Fibroblast of pulmonary artery (primary cell): ENCODE results near the gene BAG3.

Experiments used
- DNase-seq: peaks from one replicate; pipeline ENCODE4 v3.0.0-alpha.2; 2010; ENCODE audit warnings: low read depth
- H3K4me3 ChIP-seq: replicated peaks from 2 replicates; pipeline ENCODE4 v1.5.1; 2011; ENCODE audit warnings: low read depth, mild to moderate bottlenecking, control low read depth, low read length, moderate library complexity
- CTCF ChIP-seq: IDR thresholded peaks from 2 replicates; pipeline ENCODE4 v1.5.1; 2011; ENCODE audit warnings: mild to moderate bottlenecking, control low read depth, low read length, inconsistent platforms; ENCODE audit errors: missing control alignments

BAG3 gene

GRCh38 chr10:119625570-119626280 is 25.5 kb upstream of the BAG3 start:
- no peak for DNase-seq
- no peak for TF ChIP-seq CTCF
- no peak overlapping the region for H3K4me3 ChIP-seq

GRCh38 chr10:119630300-119630699 is 20.9 kb upstream of the BAG3 start:
- no peak for TF ChIP-seq CTCF
- no peak for DNase-seq
- H3K4me3 ChIP-seq = no peak overlapping the region

- DNase-seq = no peak
- TF ChIP-seq CTCF = no peak
- H3K4me3 ChIP-seq = no peak overlapping the region
Observed at GRCh38 chr10:119633538-119634218, 17.5 kb upstream of the BAG3 start.

- TF ChIP-seq CTCF = no peak
- H3K4me3 ChIP-seq = no peak overlapping the region
- DNase-seq = peak; percentile 58
Observed at GRCh38 chr10:119634219-119634544, 17.0 kb upstream of the BAG3 start.

- no peak overlapping the region for H3K4me3 ChIP-seq
- no peak for TF ChIP-seq CTCF
- DNase-seq = no peak
Observed at GRCh38 chr10:119637631-119638030, 13.5 kb upstream of the BAG3 start.

GRCh38 chr10:119638982-119639381 is 12.2 kb upstream of the BAG3 start:
- TF ChIP-seq CTCF = no peak
- DNase-seq = no peak
- H3K4me3 ChIP-seq = no peak overlapping the region

- no peak overlapping the region for H3K4me3 ChIP-seq
- DNase-seq = no peak
- no peak for TF ChIP-seq CTCF
Observed at GRCh38 chr10:119640384-119640783, 10.8 kb upstream of the BAG3 start.
